ENCODE results near the gene KLF11.

DNA sequence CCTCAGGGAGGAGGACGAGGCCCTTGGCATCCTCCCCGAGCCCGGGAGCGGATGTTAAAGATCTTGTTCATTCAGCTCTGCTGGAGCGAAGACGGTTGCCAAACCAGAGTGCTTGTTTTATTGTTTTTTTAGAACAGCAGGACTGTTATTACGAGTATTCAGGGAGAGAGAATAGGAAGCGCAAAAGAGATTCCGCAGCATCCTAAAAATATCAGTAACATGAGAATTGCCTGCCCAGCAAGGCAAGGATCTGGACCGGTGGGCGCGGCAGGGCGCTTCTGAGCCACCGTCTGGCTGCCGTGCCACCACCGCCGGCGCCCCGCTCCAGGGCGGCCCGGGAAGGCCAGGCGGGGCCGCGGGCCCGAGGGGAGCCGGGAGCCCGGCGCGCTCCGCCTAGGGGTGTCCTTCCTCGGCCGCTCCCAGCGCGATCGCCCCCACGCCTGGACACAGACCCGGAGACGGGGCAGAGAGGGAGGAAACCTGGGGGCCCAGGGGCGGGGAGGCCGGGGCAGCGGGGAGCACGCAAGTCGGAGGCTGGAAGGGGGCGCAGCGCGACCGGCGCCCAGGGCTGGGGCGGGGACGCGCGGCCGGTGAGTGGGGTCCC lies 36.0 kb downstream of the KLF11 start:
- TF ChIP-seq JUND (IDR thresholded peaks at IDR 0.05) (no peak), EP300 (IDR thresholded peaks at IDR 0.05; ENCODE audit: borderline replicate concordance in 1 of 2, low read depth in 1 of 2, low read length in 1 of 2) (no peak)
- TF ChIP-seq, protein P1, sequence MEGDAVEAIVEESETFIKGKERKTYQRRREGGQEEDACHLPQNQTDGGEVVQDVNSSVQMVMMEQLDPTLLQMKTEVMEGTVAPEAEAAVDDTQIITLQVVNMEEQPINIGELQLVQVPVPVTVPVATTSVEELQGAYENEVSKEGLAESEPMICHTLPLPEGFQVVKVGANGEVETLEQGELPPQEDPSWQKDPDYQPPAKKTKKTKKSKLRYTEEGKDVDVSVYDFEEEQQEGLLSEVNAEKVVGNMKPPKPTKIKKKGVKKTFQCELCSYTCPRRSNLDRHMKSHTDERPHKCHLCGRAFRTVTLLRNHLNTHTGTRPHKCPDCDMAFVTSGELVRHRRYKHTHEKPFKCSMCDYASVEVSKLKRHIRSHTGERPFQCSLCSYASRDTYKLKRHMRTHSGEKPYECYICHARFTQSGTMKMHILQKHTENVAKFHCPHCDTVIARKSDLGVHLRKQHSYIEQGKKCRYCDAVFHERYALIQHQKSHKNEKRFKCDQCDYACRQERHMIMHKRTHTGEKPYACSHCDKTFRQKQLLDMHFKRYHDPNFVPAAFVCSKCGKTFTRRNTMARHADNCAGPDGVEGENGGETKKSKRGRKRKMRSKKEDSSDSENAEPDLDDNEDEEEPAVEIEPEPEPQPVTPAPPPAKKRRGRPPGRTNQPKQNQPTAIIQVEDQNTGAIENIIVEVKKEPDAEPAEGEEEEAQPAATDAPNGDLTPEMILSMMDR (IDR thresholded peaks at IDR 0.05), result no peak
